HepG2 (cell line): ENCODE measurements around the gene SERPINI1. TPM values are rescaled to one million over a fixed set of nuclear protein-coding genes. Genes with fewer than 3 reads are reported as not detected.

Experiments
- AFF4 ChIP-seq: sonication (generic); formaldehyde crosslinking; IDR thresholded peaks from 2 replicates; pipeline ENCODE4 v1.4.0; 2020; ENCODE audit warnings: missing genetic modification reagents
- ATF2 ChIP-seq: sonication (generic); formaldehyde crosslinking; IDR thresholded peaks from 2 replicates; pipeline ENCODE4 v1.4.0; 2020; ENCODE audit warnings: missing genetic modification reagents
- CHD2 ChIP-seq: IDR thresholded peaks from 2 replicates; pipeline ENCODE4 v1.6.1; 2011; ENCODE audit warnings: low read depth, low read length, improper control_type of control experiment
- GMEB1 ChIP-seq: sonication (generic); formaldehyde crosslinking; IDR thresholded peaks from 2 replicates; pipeline ENCODE4 v1.5.1; 2020; ENCODE audit warnings: missing genetic modification reagents, mild to moderate bottlenecking, borderline replicate concordance
- HOXA7 ChIP-seq: sonication (generic); formaldehyde crosslinking; IDR thresholded peaks from 2 replicates; pipeline ENCODE4 v1.8.1; 2022; ENCODE audit warnings: mild to moderate bottlenecking, missing genetic modification reagents, moderate library complexity
- MLX ChIP-seq: IDR thresholded peaks from 2 replicates; pipeline ENCODE4 v1.6.1; 2016
- YEATS4 ChIP-seq: sonication (generic); formaldehyde crosslinking; IDR thresholded peaks from 2 replicates; pipeline ENCODE4 v1.4.0; 2020; ENCODE audit warnings: missing genetic modification reagents, borderline replicate concordance
- ZHX1 ChIP-seq: sonication (generic); formaldehyde crosslinking; IDR thresholded peaks from 2 replicates; pipeline ENCODE4 v1.8.1; 2022; ENCODE audit warnings: low read depth, mild to moderate bottlenecking, missing genetic modification reagents
- ZNF407 ChIP-seq: sonication (generic); formaldehyde crosslinking; IDR thresholded peaks from one replicate; pipeline ENCODE4 v1.5.1; 2020; ENCODE audit warnings: mild to moderate bottlenecking, missing genetic modification reagents; ENCODE audit errors: not compliant biosample characterization
- polyA plus RNA-seq, 8 experiments: library from polyadenylated mRNA; depleted of rRNA in 3 of 8; stranded (reverse) in 7 of 8; unstranded in 1 of 8; fragments of >200 nt; fragmentation: Illumina TruSeq in 4 of 8; extraction: Trizol in 4 of 8; gene quantifications; 2 replicates each; pipeline versions ENCODE4 v1.2.1 to v1.2.3, GENCODE V29; 2011 to 2016; ENCODE audit warnings: low read depth in 4 of 8, missing spikeins in 1 of 8, mixed read lengths in 1 of 8; ENCODE audit not compliant: insufficient read depth in 1 of 8
- total RNA-seq, 5 experiments: library from RNA; depleted of rRNA; stranded (reverse); fragments of >200 nt; fragmentation: Illumina TruSeq; extraction: Trizol; gene quantifications; 2 replicates each; pipeline ENCODE4 v1.2.3, GENCODE V29; 2016; ENCODE audit warnings: low read depth in 1 of 5

The SERPINI1 gene
- total and polyA plus RNA-seq, 2 of the 13 experiments (the other 11 are each of a cell fraction or from before 2014, with no cell fraction given) = 14.7 to 58.0 TPM

GRCh38 chr3:167716920-167717319 is 18.6 kb upstream of the SERPINI1 start (continued):
- TF ChIP-seq ZNF407 (CRISPR knock-in tag) (no peak), GMEB1 (CRISPR knock-in tag) (0 out of 2 replicates have a peak, but pooled peaks have one; percentile 21), ATF2 (CRISPR knock-in tag) (0 out of 2 replicates have a peak, but pooled peaks have one; percentile 24), MLX (CRISPR knock-in tag) (0 out of 2 replicates have a peak, but pooled peaks have one; percentile 27), CHD2 (no peak), AFF4 (CRISPR knock-in tag) (no peak), ZHX1 (CRISPR knock-in tag) (no peak), HOXA7 (CRISPR knock-in tag) (no peak), YEATS4 (no peak)
